VCaP (cell line): Measurements from ENCODE around the gene URM1.
A peak's percentile ranks its signal among the peaks of the same experiment; 100 is the strongest.

Source experiments
- H3K27ac ChIP-seq: fragments of 450-650 bp; 2 replicates; pipeline ENCODE4 v1.5.1; 2017
- TF ChIP-seq, protein P1 (sequence below): fragments of 450-650 bp; conservative IDR thresholded peaks from 2 replicates; pipeline ENCODE4 v1.5.1; 2017; ENCODE audit warnings: mild to moderate bottlenecking, moderate library complexity

The URM1 gene

DNA sequence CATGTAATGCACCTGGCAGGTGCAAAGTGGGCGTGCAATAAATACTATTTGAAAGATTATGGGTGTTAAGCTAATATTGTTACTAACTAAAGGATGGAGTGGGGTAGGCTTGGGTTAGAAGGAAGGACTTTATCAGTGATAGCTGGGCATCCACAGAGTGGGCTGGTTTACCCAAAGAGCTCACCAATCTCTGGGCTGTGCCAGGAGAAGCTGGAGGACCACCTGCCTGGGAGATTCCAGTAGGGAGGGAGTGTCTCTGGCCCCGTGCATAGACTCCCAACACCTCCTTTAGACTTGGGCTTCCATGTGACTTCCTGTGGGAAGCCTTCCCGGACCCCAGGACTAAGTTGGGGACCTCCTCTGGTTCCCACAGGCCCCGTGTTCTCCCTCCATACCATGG lies 5.6 kb upstream of the URM1 start:
- TF ChIP-seq, protein P1, sequence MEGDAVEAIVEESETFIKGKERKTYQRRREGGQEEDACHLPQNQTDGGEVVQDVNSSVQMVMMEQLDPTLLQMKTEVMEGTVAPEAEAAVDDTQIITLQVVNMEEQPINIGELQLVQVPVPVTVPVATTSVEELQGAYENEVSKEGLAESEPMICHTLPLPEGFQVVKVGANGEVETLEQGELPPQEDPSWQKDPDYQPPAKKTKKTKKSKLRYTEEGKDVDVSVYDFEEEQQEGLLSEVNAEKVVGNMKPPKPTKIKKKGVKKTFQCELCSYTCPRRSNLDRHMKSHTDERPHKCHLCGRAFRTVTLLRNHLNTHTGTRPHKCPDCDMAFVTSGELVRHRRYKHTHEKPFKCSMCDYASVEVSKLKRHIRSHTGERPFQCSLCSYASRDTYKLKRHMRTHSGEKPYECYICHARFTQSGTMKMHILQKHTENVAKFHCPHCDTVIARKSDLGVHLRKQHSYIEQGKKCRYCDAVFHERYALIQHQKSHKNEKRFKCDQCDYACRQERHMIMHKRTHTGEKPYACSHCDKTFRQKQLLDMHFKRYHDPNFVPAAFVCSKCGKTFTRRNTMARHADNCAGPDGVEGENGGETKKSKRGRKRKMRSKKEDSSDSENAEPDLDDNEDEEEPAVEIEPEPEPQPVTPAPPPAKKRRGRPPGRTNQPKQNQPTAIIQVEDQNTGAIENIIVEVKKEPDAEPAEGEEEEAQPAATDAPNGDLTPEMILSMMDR: no peak
- H3K27ac ChIP-seq: no peak overlapping the region

DNA sequence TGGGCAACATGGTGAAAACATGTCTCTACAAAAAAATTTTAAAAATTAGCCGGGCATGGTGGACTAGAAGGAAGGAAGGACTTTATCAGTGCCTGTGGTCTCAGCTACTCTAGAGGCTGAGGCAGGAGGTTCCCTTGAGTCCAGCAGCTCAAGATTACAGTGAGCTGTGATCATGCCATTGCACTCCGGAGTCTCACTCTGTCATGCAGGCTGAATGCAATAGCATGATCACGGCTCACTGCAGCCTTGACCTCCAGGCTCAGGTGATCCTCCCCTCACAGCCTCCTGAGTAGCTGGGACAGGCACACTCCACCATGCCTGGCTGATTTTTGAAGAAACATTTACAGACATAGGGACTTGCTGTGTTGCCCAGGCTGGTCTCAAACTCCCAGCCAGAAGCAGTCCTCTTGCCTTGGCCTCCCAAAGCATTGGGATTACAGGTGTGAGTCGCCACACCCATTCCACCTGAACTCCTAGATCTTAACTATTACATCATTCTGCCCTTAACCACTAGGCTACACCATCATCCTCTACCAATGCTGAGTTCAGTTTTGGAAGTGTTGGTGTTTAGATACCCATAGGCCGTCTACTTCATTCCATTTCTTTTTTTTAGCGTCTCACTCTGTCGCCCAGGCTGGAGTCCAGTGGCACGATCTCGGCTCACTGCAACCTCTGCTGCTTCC lies 2.0 kb upstream of the URM1 start:
- H3K27ac ChIP-seq: no peak overlapping the region
- TF ChIP-seq, protein P1: no peak

DNA sequence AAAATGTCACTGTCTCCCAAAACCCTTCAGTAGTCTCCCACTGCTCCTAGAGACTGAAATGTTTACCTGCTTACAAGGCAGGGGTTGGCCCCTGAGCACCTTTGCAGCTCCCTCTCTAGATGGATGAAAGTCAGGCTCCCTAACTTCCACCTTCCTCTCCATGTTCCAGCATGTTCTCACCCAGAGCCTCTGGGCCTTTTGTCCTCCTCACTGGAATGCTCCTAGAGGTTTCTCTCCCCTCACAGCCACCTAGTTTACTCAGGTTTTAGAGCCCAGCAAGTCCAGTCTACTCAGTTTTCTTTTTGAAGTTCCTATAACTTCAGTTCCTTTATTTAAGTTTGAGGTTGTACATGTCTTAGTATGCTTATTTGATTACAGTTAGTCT lies 815 bp upstream of the URM1 start:
- TF ChIP-seq, protein P1: no peak
- H3K27ac ChIP-seq: peak overlapping the region; percentile 86

DNA sequence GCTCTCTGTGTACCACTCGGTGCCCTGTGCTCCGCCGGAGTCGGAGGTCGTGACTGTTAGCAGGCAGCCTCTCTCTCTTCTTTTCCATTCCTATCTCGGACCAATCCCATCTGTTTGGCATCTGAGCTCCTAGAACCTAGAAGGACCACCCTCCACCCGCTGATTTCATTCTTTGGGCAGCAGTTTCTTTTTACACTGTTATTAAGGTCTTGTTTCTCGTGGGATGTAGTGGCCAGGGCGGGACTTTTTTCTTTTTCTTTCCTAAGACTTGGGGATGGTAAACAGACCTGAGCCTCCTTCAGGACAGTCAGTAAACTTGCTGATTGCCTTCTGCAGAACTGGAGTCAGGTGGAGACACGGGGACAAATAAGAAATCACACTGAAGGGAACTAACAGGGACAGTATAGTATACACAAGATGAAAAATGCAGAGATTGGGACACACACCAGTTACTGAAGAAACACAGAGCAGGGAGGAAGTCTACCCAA lies 500 bp downstream of the URM1 start:
- TF ChIP-seq, protein P1: no peak
- H3K27ac ChIP-seq: peak overlapping the region; percentile 86

DNA sequence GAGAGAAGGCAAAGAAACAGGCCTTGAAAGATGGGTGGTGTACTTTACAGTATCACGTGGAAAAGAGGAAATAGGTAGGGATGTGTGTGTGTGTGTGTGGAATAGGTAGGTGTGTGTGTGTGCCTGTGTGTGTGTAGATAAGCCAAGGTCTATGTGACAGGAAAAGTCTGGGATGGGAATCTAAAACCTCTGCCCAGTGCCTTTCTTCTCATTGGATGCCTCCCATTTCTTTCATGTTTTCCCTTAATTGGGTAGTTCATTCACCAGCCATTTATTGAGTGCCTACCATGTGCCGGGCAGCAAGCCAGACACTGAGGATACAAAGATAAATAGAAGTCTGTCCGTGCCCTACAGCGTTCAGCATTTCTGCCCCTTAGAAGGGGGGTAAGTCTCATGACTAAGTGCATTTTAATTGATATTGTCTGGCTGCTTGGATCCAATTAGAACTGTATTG lies 1.0 kb downstream of the URM1 start:
- H3K27ac ChIP-seq: peak overlapping the region; percentile 86
- TF ChIP-seq, protein P1: no peak

DNA sequence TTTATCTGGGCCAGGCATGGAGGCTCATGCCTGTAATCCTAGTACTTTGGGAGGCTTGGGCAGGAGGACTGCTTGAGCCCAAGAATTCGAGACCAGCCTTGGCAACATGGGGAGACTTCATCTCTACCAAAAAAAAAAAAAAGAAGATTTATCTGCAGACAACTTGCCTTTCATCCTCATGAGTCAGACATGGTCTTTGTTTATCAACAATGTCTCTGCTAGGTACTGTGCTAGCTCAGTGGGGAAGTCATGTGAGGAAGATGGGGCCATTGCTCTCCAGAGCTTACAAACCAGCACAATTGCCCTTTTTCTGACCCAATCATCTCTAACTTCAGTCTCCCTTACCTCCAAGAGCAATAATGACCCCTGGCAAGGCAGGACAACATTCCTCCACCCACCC lies 1.6 kb downstream of the URM1 start:
- H3K27ac ChIP-seq: no peak overlapping the region

DNA sequence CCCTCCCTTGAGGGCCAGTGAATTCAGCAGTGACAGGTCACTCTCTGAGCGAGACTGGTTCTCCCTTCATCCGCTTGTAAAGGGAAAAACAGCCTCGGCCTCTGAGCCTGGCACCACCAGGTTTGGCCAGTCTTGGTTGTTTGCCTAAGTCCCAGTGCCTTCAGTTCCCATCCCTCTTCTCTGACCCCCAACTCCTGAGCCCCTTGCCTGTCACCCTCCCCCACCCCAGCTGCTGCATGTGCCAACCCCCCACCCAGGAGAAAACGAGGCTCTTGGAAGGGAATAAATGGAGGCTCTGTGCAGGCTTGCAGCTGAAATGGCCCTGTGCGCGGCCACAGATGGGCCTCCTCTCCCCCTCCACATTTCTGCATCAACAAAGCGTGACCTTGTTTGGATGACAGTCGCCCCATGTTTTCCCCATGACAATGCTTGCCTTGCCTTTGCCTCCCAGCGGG lies 3.1 kb downstream of the URM1 start:
- TF ChIP-seq, protein P1: no peak

More for the DNA sequence above, 1.6 kb downstream of the URM1 start:
- TF ChIP-seq, protein P1: no peak

More for the DNA sequence above, 3.1 kb downstream of the URM1 start:
- H3K27ac ChIP-seq: no peak overlapping the region
